Measurements from ENCODE around the gene FXYD6. TPM values are rescaled to one million over a fixed set of nuclear protein-coding genes. Genes with fewer than 3 reads are reported as not detected.

FXYD6 gene
- total and polyA plus RNA-seq, 4 donors: 4.7 to 22.5 (median 12.3) TPM

DNA sequence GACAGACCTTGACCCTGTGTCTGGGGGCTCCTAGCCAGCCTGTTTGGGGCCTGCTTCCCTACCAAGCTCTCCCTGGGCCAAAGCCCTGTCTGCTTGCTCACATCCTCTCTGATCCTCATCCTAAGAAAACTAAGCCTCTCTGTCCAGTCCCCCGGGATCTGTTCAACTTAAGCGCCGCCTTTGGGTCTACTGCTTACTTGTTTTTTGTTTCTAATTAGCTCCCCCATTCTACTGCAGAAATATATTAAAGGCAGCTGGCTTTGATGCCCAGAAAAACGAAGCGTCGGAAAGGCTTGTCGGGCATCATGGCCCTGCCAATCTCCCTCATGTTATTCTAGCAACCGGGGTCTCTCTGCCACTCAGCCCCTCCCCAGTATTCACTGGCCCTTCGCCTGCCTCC, 82.9 kb downstream of the FXYD6 start:
- H3K27ac ChIP-seq (ENCODE audit: low read depth in 1 of 2, low read length in 2 of 2): no peak overlapping the region
- no peak overlapping the region for H3K4me3 ChIP-seq (ENCODE audit: low read depth in 1 of 3, low read length in 3 of 3)
- H3K9ac ChIP-seq (ENCODE audit: low read depth in 1 of 2, low read length in 2 of 2): no peak overlapping the region
- peaks cover 0 to 6% (median 3%) of the 10 kb centered on the region in 4 donors for H3K27me3 ChIP-seq (ENCODE audit: control insufficient read depth in 4 of 4, insufficient read depth in 4 of 4, low read length in 3 of 4)
- DNase-seq (ENCODE audit: low spot score): no peak
- no peaks in the 10 kb centered on the region for H3K36me3 ChIP-seq (ENCODE audit: control insufficient read depth in 4 of 4, insufficient read depth in 3 of 4, low read depth in 1 of 4, low read length in 3 of 4)
- TF ChIP-seq FOXA1 (IDR thresholded peaks at IDR 0.05): no peak
- TF ChIP-seq SP1 (IDR thresholded peaks at IDR 0.05): no peak
- 93% methylated on average over 9 of the region's 9 CpGs for WGBS
- H3K9me3 ChIP-seq (ENCODE audit: control insufficient read depth in 4 of 4, low read length in 3 of 4): no peaks in the 10 kb centered on the region
- H3K4me1 ChIP-seq (ENCODE audit: control insufficient read depth in 4 of 4, insufficient read depth in 4 of 4, low read length in 3 of 4): peaks cover 2 to 16% (median 6%) of the 10 kb centered on the region in 4 donors

GRCh38 chr11:117792992-117793391, 83.5 kb downstream of the FXYD6 start:
- no peak for TF ChIP-seq FOXA2 (IDR thresholded peaks at IDR 0.05)
- WGBS: 87% methylated on average over 6 of the region's 6 CpGs
- Histone ChIP-seq H3K27ac (ENCODE audit: low read depth in 1 of 2, low read length in 2 of 2) (no peak overlapping the region), H3K4me1 (ENCODE audit: control insufficient read depth in 4 of 4, insufficient read depth in 4 of 4, low read length in 3 of 4) (peaks cover 2 to 16% (median 6%) of the 10 kb centered on the region in 4 donors), H3K4me3 (ENCODE audit: low read depth in 1 of 3, low read length in 3 of 3) (no peak overlapping the region), H3K9me3 (ENCODE audit: control insufficient read depth in 4 of 4, low read length in 3 of 4) (no peaks in the 10 kb centered on the region), H3K27me3 (ENCODE audit: control insufficient read depth in 4 of 4, insufficient read depth in 4 of 4, low read length in 3 of 4) (peaks cover 0 to 6% (median 3%) of the 10 kb centered on the region in 4 donors), H3K9ac (ENCODE audit: low read depth in 1 of 2, low read length in 2 of 2) (no peak overlapping the region), H3K36me3 (ENCODE audit: control insufficient read depth in 4 of 4, insufficient read depth in 3 of 4, low read depth in 1 of 4, low read length in 3 of 4) (no peaks in the 10 kb centered on the region)
- no peak for DNase-seq (ENCODE audit: low spot score)

GRCh38 chr11:117792241-117792640, 84.2 kb downstream of the FXYD6 start:
- Histone ChIP-seq H3K9me3 (ENCODE audit: control insufficient read depth in 4 of 4, low read length in 3 of 4) (no peaks in the 10 kb centered on the region), H3K4me1 (ENCODE audit: control insufficient read depth in 4 of 4, insufficient read depth in 4 of 4, low read length in 3 of 4) (peaks cover 2 to 16% (median 6%) of the 10 kb centered on the region in 4 donors), H3K4me3 (ENCODE audit: low read depth in 1 of 3, low read length in 3 of 3) (no peak overlapping the region), H3K27ac (ENCODE audit: low read depth in 1 of 2, low read length in 2 of 2) (no peak overlapping the region), H3K27me3 (ENCODE audit: control insufficient read depth in 4 of 4, insufficient read depth in 4 of 4, low read length in 3 of 4) (peaks cover 0 to 6% (median 3%) of the 10 kb centered on the region in 4 donors), H3K9ac (ENCODE audit: low read depth in 1 of 2, low read length in 2 of 2) (no peak overlapping the region), H3K36me3 (ENCODE audit: control insufficient read depth in 4 of 4, insufficient read depth in 3 of 4, low read depth in 1 of 4, low read length in 3 of 4) (no peaks in the 10 kb centered on the region)
- WGBS: 85% methylated on average over 5 of the region's 5 CpGs
- no peak for DNase-seq (ENCODE audit: low spot score)
- TF ChIP-seq JUND (IDR thresholded peaks at IDR 0.05) (no peak), GABPA (IDR thresholded peaks at IDR 0.05 in 1 of 2, conservative IDR thresholded peaks at IDR 0.05 in 1 of 2) (no peak), MAX (IDR thresholded peaks at IDR 0.05) (no peak), CTCF (IDR thresholded peaks at IDR 0.05; ENCODE audit: low read depth, low read length, missing input control) (no peak), NR2F2 (IDR thresholded peaks at IDR 0.05) (no peak), FOXA1 (IDR thresholded peaks at IDR 0.05) (no peak), SP1 (IDR thresholded peaks at IDR 0.05) (no peak), FOXA2 (IDR thresholded peaks at IDR 0.05) (no peak)

GRCh38 chr11:117790279-117790678, 86.2 kb downstream of the FXYD6 start:
- Histone ChIP-seq H3K4me3 (ENCODE audit: low read depth in 1 of 3, low read length in 3 of 3) (no peak overlapping the region), H3K36me3 (ENCODE audit: control insufficient read depth in 4 of 4, insufficient read depth in 3 of 4, low read depth in 1 of 4, low read length in 3 of 4) (no peaks in the 10 kb centered on the region), H3K9me3 (ENCODE audit: control insufficient read depth in 4 of 4, low read length in 3 of 4) (no peaks in the 10 kb centered on the region), H3K4me1 (ENCODE audit: control insufficient read depth in 4 of 4, insufficient read depth in 4 of 4, low read length in 3 of 4) (no peaks in the 10 kb centered on the region), H3K27ac (ENCODE audit: low read depth in 1 of 2, low read length in 2 of 2) (no peak overlapping the region), H3K27me3 (ENCODE audit: control insufficient read depth in 4 of 4, insufficient read depth in 4 of 4, low read length in 3 of 4) (peaks cover 0 to 6% (median 2%) of the 10 kb centered on the region in 4 donors), H3K9ac (ENCODE audit: low read depth in 1 of 2, low read length in 2 of 2) (no peak overlapping the region)
- no peak for TF ChIP-seq ATF3 (IDR thresholded peaks at IDR 0.05)
- TF ChIP-seq ZBTB33 (IDR thresholded peaks at IDR 0.05): no peak
- TF ChIP-seq FOXA2 (IDR thresholded peaks at IDR 0.05): no peak
- TF ChIP-seq, protein P1, sequence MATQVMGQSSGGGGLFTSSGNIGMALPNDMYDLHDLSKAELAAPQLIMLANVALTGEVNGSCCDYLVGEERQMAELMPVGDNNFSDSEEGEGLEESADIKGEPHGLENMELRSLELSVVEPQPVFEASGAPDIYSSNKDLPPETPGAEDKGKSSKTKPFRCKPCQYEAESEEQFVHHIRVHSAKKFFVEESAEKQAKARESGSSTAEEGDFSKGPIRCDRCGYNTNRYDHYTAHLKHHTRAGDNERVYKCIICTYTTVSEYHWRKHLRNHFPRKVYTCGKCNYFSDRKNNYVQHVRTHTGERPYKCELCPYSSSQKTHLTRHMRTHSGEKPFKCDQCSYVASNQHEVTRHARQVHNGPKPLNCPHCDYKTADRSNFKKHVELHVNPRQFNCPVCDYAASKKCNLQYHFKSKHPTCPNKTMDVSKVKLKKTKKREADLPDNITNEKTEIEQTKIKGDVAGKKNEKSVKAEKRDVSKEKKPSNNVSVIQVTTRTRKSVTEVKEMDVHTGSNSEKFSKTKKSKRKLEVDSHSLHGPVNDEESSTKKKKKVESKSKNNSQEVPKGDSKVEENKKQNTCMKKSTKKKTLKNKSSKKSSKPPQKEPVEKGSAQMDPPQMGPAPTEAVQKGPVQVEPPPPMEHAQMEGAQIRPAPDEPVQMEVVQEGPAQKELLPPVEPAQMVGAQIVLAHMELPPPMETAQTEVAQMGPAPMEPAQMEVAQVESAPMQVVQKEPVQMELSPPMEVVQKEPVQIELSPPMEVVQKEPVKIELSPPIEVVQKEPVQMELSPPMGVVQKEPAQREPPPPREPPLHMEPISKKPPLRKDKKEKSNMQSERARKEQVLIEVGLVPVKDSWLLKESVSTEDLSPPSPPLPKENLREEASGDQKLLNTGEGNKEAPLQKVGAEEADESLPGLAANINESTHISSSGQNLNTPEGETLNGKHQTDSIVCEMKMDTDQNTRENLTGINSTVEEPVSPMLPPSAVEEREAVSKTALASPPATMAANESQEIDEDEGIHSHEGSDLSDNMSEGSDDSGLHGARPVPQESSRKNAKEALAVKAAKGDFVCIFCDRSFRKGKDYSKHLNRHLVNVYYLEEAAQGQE (IDR thresholded peaks at IDR 0.05): no peak
- TF ChIP-seq TAF1 (conservative IDR thresholded peaks at IDR 0.05): no peak
- no peak for TF ChIP-seq FOXA1 (IDR thresholded peaks at IDR 0.05)
- TF ChIP-seq SP1 (IDR thresholded peaks at IDR 0.05): no peak
- TF ChIP-seq NR2F2 (IDR thresholded peaks at IDR 0.05): no peak
- no peak for TF ChIP-seq EGR1 (IDR thresholded peaks at IDR 0.05; ENCODE audit: low read depth in 2 of 2)
- TF ChIP-seq YY1 (IDR thresholded peaks at IDR 0.05): no peak
- TF ChIP-seq GABPA (IDR thresholded peaks at IDR 0.05 in 1 of 2, conservative IDR thresholded peaks at IDR 0.05 in 1 of 2): no peak
- TF ChIP-seq HNF4G (IDR thresholded peaks at IDR 0.05): no peak
- no peak for TF ChIP-seq RXRA (IDR thresholded peaks at IDR 0.05)
- no peak for TF ChIP-seq HNF4A (conservative IDR thresholded peaks at IDR 0.05)
- DNase-seq (ENCODE audit: low spot score): no peak
- 64% methylated on average over 3 of the region's 3 CpGs for WGBS
